Lung (tissue), 12 donors: ENCODE measurements around the gene PCBP3. TPM values are rescaled to one million over a fixed set of nuclear protein-coding genes. Genes with fewer than 3 reads are reported as not detected.
"Not testable (repeated sequence)": the region's sequence is repeated elsewhere in the genome, so short reads cannot be mapped to it uniquely, and the experiment has no call there.

Experiments
- ATAC-seq: fragments of 200-7000 bp; cut with Tn5 transposase; one replicate; pipeline ENCODE4 v1.9.1; 2020; ENCODE audit warnings: moderate number of reproducible peaks; ENCODE audit not compliant: insufficient read depth, low FRiP score
- DNase-seq, 3 donors: peaks; one replicate each; pipeline ENCODE4 v3.0.0-alpha.2; 2013 to 2017
- H3K27ac ChIP-seq, 2 donors: one replicate each; pipeline ENCODE4 v1.5.1; 2013; ENCODE audit warnings: mild to moderate bottlenecking in 2 of 2, moderate library complexity in 2 of 2, control low read depth in 1 of 2, inconsistent platforms in 1 of 2, low read depth in 1 of 2, low read length in 1 of 2
- H3K27me3 ChIP-seq, 3 donors: one replicate each; pipeline ENCODE4 v1.5.1; 2013; ENCODE audit warnings: low read length in 2 of 3; ENCODE audit not compliant: control insufficient read depth in 3 of 3, insufficient read depth in 3 of 3
- H3K36me3 ChIP-seq, 4 donors: one replicate each; pipeline ENCODE4 v1.5.1; 2013; ENCODE audit warnings: low read length in 4 of 4, mild to moderate bottlenecking in 1 of 4, moderate library complexity in 1 of 4; ENCODE audit not compliant: control insufficient read depth in 4 of 4, insufficient read depth in 4 of 4
- H3K4me1 ChIP-seq, 5 donors: one replicate each; pipeline ENCODE4 v1.5.1; 2013; ENCODE audit warnings: low read length in 5 of 5, mild to moderate bottlenecking in 2 of 5, moderate library complexity in 1 of 5; ENCODE audit not compliant: control insufficient read depth in 5 of 5, insufficient read depth in 5 of 5
- H3K4me3 ChIP-seq: one replicate; pipeline ENCODE4 v1.5.1; 2013; ENCODE audit warnings: mild to moderate bottlenecking, control low read depth, moderate library complexity
- H3K9ac ChIP-seq, 2 donors: one replicate each; pipeline ENCODE4 v1.5.1; 2013; ENCODE audit warnings: low read length in 2 of 2, control low read depth in 1 of 2; ENCODE audit not compliant: insufficient read depth in 1 of 2
- H3K9me3 ChIP-seq, 4 donors: one replicate each; pipeline ENCODE4 v1.5.1; 2013; ENCODE audit warnings: low read length in 3 of 4, mild to moderate bottlenecking in 1 of 4, moderate library complexity in 1 of 4; ENCODE audit not compliant: control insufficient read depth in 4 of 4, insufficient read depth in 3 of 4
- CTCF ChIP-seq: IDR thresholded peaks from 2 replicates; pipeline ENCODE4 v1.5.1; 2012; ENCODE audit warnings: mild to moderate bottlenecking; ENCODE audit errors: control extremely low read depth, extremely low read depth
- WGBS, 2 donors: extraction: QIAGEN DNeasy Blood & Tissue Kit; methylation state at CpG; one replicate each; pipeline ENCODE4 v1.1.7; 2013; 5-methylcytosine and 5-hydroxymethylcytosine counted together
- polyA plus RNA-seq, 2 donors: library from polyadenylated mRNA; stranded (reverse); fragments of 200-250 nt; gene quantifications; one replicate each; pipeline ENCODE4 v1.2.1, GENCODE V29; 2013
- total RNA-seq, 2 donors: library from RNA; depleted of rRNA in 1 of 2; stranded (reverse); fragments of >200 nt in 1 of 2; gene quantifications; one replicate each; pipeline ENCODE4 v1.2.1, GENCODE V29; 2014 to 2021
- donor health status: control.
- donor health status: control.
- donor health status: Bipolar disorder and iron deficiency.
- donor health status: healthy.
- donor health status: DM: yes; HTN: yes; CAD: no.

The PCBP3 gene
- total and polyA plus RNA-seq, 4 donors: 1.6 to 8.2 (median 3.1) TPM

DNA sequence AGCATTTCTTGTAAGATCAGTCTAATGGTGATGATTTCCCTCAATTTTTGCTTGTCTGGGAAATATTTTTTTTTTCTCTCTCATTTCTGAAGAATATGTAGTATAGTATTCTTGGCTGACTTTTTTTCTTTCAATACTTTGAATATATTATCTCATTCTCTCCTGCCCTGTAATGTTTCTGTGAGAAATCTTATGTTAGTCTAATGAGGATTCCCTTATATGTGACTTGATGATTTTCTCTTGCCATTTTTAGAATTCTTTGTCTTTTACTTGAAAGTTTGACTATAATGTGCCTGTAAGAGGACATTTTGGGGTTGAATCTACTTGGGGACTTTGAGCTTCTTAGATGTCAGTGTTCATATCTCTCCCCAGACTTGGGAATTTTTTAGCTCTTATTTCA lies 40.0 kb upstream of the PCBP3 start:
- Histone ChIP-seq H3K27ac (no peak overlapping the region), H3K9ac (no peak overlapping the region), H3K36me3 (no peaks in the 10 kb centered on the region), H3K4me1 (no peaks in the 10 kb centered on the region), H3K9me3 (peaks cover 0 to 10% (median 2%) of the 10 kb centered on the region in 4 donors), H3K4me3 (no peak overlapping the region), H3K27me3 (peaks cover 0 to 5% (median 0%) of the 10 kb centered on the region in 3 donors)
- ATAC-seq (no peak), DNase-seq (no peak)
- TF ChIP-seq CTCF: no peak

DNA sequence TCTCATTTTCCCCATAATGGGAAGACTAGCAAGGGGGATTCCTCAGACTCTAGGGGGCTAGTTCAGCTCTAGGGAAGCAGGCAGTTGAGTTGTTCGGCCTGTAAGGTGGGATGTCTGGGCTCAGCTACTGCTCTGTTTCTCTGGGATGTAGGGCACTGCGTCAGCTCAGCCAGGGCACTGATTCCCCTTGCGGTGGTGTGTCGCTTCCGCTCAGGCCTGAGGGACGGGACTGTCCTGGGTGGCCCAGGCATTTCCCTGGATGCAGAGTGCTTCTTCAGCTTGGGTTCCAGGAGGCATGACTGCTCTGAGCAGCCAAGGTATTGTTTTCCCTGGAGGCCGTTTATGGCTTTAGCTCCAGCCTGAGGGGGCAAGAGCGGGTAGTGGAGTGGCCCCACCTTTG lies 38.8 kb upstream of the PCBP3 start:
- WGBS, 2 donors: 91 to 98% methylated on average over 6 to 7 of the region's 8 CpGs
- ATAC-seq, H3K4me1 ChIP-seq, H3K27ac ChIP-seq, H3K27me3 ChIP-seq, H3K9ac ChIP-seq, H3K36me3 ChIP-seq, H3K4me3 ChIP-seq, DNase-seq: not testable (repeated sequence)
- peaks cover 0 to 10% (median 2%) of the 10 kb centered on the region in 4 donors for H3K9me3 ChIP-seq

DNA sequence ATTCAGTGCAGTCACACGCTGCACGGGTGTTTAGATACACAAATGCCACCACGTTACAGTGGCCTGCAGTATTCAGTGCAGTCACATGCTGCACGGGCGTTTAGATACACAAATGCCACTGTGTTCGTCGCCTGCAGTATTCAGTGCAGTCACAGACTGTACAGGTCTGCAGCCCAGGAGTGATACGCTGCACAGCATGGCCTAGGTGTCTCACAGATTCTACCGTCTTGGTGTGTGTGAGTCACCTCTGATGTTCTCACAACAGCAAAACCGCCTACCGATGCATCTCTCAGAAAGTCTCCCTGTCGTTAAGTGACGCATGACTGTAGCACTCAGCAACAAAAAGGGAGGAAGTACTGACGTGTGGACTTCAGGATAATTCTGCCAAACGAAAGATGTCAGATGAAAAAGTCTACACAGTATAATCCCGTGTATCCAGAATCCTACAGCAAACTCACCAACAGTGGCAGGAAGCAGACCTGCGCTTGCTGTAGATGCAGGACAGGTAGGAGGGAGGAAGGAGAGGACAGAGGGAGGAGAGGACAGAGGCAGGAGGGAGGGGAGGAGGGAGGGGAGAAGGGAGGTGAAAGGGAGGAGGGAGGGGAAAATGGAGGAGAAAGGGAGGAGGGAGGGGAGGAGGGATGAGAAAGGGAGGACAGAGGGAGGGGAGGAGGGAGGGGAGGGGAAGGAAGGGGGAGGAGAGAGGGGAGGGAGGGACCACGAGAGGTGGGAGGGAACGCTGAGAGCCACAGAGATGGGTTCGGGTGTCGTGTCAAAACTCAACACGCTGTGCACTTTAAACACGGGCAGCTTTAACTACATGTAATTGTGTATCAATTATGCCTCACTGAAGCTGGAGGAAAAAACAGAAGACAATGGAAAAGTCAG lies 36.3 kb upstream of the PCBP3 start:
- Histone ChIP-seq H3K9ac (no peak overlapping the region), H3K4me1 (no peaks in the 10 kb centered on the region), H3K27ac (no peak overlapping the region), H3K9me3 (peaks cover 0 to 6% (median 2%) of the 10 kb centered on the region in 4 donors), H3K36me3 (no peaks in the 10 kb centered on the region), H3K4me3 (no peak overlapping the region), H3K27me3 (peaks cover 0 to 15% (median 0%) of the 10 kb centered on the region in 3 donors)
- WGBS, 2 donors: 67 to 74% methylated on average over 23 of the region's 23 CpGs
- no peak for TF ChIP-seq CTCF
- no peak for ATAC-seq
- no peak for DNase-seq

DNA sequence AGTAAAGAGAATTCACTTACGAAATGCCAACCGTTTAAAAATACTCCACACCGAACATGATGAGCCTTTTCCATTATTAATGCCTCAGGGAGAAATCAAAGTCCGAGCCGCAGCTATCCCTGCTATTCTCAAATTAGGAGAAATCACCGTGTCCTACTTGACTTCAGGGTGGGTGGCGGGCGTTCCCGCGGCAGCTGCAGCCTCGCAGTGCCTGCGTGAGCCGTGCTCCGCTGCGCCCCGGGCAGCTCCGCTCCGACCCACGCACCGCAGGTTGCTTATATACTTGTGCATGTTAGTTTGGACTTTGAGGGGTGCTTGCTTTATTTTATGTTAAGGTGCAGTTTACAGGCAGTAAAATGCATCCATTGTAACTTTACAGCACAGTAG lies 35.6 kb upstream of the PCBP3 start:
- DNase-seq (no peak), ATAC-seq (no peak)
- no peak overlapping the region for H3K9ac ChIP-seq
- 88 to 89% methylated on average over 20 of the region's 20 CpGs for WGBS, 2 donors
- peaks cover 0 to 6% (median 2%) of the 10 kb centered on the region in 4 donors for H3K9me3 ChIP-seq
- peaks cover 0 to 15% (median 0%) of the 10 kb centered on the region in 3 donors for H3K27me3 ChIP-seq
- TF ChIP-seq CTCF: no peak
- no peak overlapping the region for H3K27ac ChIP-seq
- no peak overlapping the region for H3K4me3 ChIP-seq
- no peaks in the 10 kb centered on the region for H3K4me1 ChIP-seq
- no peaks in the 10 kb centered on the region for H3K36me3 ChIP-seq

DNA sequence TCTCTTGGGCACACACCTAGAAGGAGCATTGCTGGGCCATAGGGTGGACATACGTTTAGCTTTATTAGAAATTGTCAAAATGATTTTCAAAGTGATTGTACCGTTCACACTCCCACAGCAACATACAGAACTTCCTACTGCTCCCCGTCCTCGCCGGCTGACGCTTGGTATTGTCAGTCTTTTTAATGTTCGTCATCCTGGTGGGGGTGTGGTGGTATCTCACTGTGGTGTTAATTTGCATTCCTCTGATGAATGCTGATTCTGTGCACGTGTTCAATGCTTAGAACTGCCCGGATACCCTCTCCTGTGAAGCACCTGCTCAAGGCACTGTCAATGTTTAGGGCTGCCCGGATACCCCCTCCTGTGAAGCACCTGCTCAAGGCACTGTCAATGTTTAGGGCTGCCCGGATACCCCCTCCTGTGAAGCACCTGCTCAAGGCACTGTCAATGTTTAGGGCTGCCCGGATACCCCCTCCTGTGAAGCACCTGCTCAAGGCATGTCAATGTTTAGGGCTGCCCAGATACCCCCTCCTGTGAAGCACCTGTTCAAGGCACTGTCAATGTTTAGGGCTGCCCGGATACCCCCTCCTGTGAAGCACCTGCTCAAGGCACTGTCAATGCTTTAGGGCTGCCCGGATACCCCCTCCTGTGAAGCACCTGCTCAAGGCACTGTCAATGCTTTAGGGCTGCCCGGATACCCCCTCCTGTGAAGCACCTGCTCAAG lies 34.6 kb upstream of the PCBP3 start:
- ATAC-seq, H3K4me3 ChIP-seq, H3K9ac ChIP-seq, DNase-seq, H3K9me3 ChIP-seq, H3K36me3 ChIP-seq, H3K27ac ChIP-seq, H3K4me1 ChIP-seq: not testable (repeated sequence)
- 67 to 83% methylated on average over 14 to 15 of the region's 15 CpGs for WGBS, 2 donors
- H3K27me3 ChIP-seq: peaks cover 0 to 15% (median 0%) of the 10 kb centered on the region in 3 donors

DNA sequence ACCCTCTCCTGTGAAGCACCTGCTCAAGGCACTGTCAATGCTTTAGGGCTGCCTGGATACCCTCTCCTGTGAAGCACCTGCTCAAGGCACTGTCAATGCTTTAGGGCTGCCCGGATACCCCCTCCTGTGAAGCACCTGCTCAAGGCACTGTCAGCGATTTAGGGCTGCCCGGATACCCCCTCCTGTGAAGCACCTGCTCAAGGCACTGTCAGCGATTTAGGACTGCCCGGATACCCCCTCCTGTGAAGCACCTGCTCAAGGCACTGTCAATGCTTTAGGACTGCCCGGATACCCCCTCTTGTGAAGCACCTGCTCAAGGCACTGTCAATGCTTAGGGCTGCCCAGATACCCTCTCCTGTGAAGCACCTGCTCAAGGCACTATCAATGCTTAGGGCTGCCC lies 33.9 kb upstream of the PCBP3 start:
- H3K27me3 ChIP-seq: peaks cover 0 to 15% (median 0%) of the 10 kb centered on the region in 3 donors
- not testable (repeated sequence) for H3K36me3 ChIP-seq, H3K9ac ChIP-seq, H3K27ac ChIP-seq, H3K4me3 ChIP-seq, H3K4me1 ChIP-seq, DNase-seq, ATAC-seq, H3K9me3 ChIP-seq
- 83 to 85% methylated on average over 6 of the region's 6 CpGs for WGBS, 2 donors
